ENCODE measurements around the gene SETD1A.

SETD1A gene

GRCh38 chr16:30953511-30954124 is 3.9 kb upstream of the SETD1A start:
- peak; percentile 55 to 56 for DNase-seq (ENCODE audit: low read depth in 2 of 2)

- DNase-seq (ENCODE audit: low read depth in 2 of 2) = no peak
Measured at GRCh38 chr16:30954993-30955392, 2.6 kb upstream of the SETD1A start.

- DNase-seq (ENCODE audit: low read depth in 2 of 2) = peak; percentile 89 to 91
Measured at GRCh38 chr16:30956601-30957455, 726 bp upstream of the SETD1A start.

- no peak for DNase-seq (ENCODE audit: low read depth in 2 of 2)
Measured at GRCh38 chr16:30958175-30959079, 873 bp downstream of the SETD1A start.

- no peak for DNase-seq (ENCODE audit: low read depth in 2 of 2)
Measured at GRCh38 chr16:30961384-30961783, 3.8 kb downstream of the SETD1A start.

- DNase-seq (ENCODE audit: low read depth in 2 of 2) = no peak
Measured at GRCh38 chr16:30963925-30964511, 6.5 kb downstream of the SETD1A start.

GRCh38 chr16:30964574-30965226 is 7.1 kb downstream of the SETD1A start:
- no peak for DNase-seq (ENCODE audit: low read depth in 2 of 2)

GRCh38 chr16:30965436-30965835 is 7.9 kb downstream of the SETD1A start:
- no peak for DNase-seq (ENCODE audit: low read depth in 2 of 2)

GRCh38 chr16:30966033-30966619 is 8.6 kb downstream of the SETD1A start:
- DNase-seq (ENCODE audit: low read depth in 2 of 2) = no peak

- no peak for DNase-seq (ENCODE audit: low read depth in 2 of 2)
Measured at GRCh38 chr16:30967795-30968194, 10.2 kb downstream of the SETD1A start.

- no peak for DNase-seq (ENCODE audit: low read depth in 2 of 2)
Measured at GRCh38 chr16:30969246-30969842, 11.8 kb downstream of the SETD1A start.

- DNase-seq (ENCODE audit: low read depth in 2 of 2) = no peak
Measured at GRCh38 chr16:30971298-30971697, 13.7 kb downstream of the SETD1A start.

GRCh38 chr16:30972872-30973271 is 15.3 kb downstream of the SETD1A start:
- DNase-seq (ENCODE audit: low read depth in 2 of 2) = no peak

GRCh38 chr16:30974348-30974747 is 16.8 kb downstream of the SETD1A start:
- no peak for DNase-seq (ENCODE audit: low read depth in 2 of 2)

GRCh38 chr16:30976486-30976885 is 18.9 kb downstream of the SETD1A start:
- no peak for DNase-seq (ENCODE audit: low read depth in 2 of 2)

GRCh38 chr16:30977502-30977901 is 19.9 kb downstream of the SETD1A start:
- DNase-seq (ENCODE audit: low read depth in 2 of 2) = peak in 1 of 2 donors; percentile 19

GRCh38 chr16:30979170-30980022 is 21.8 kb downstream of the SETD1A start:
- DNase-seq (ENCODE audit: low read depth in 2 of 2) = no peak

GRCh38 chr16:30980023-30980371 is 22.4 kb downstream of the SETD1A start:
- no peak for DNase-seq (ENCODE audit: low read depth in 2 of 2)

GRCh38 chr16:30980434-30980833 is 22.9 kb downstream of the SETD1A start:
- DNase-seq (ENCODE audit: low read depth in 2 of 2) = no peak

- no peak for DNase-seq (ENCODE audit: low read depth in 2 of 2)
Measured at GRCh38 chr16:30980959-30981358, 23.4 kb downstream of the SETD1A start.

Data from stimulated activated CD8-positive, alpha-beta memory T cell treated with anti-CD3 and anti-CD28 coated beads, Interleukin-2, amount 100 ng/mL, for 48 hours (primary cell).